DOHH2 (cell line): ENCODE data around the gene KCTD3.

Source experiments
- EZH2phosphoT487 ChIP-seq: fragments of 200-600 bp; sonication (generic); IDR thresholded peaks from 2 replicates; pipeline ENCODE4 v1.6.1; 2017; ENCODE audit warnings: borderline replicate concordance, mild to moderate bottlenecking, antibody characterized with exemption, low read length, moderate library complexity, mixed read lengths
- TF ChIP-seq, protein P1 (sequence below): fragments of 200-600 bp; sonication (generic); IDR thresholded peaks from one replicate; pipeline ENCODE4 v1.5.1; 2014; ENCODE audit warnings: antibody characterized with exemption, mild to moderate bottlenecking, low read depth, low read length; ENCODE audit not compliant: poor library complexity, severe bottlenecking

DNA sequence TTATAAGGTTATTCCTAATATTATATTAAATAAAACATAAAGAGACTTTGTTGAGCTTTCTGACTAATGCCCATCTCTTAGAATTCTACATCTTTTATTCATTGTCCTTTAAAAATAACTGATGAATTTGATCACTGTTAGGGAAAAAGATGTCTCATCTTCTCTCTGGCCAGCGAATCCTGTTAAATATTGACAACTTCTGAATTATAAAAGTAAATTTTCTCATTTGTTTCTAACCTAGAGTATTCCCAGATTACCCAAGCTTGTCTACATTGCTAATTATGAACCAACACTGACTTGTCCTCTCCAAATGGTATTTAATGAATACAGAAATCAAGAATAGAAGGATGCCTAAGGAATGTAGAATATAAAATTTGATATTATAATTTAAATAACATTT is 24.8 kb upstream of the KCTD3 start:
- TF ChIP-seq, protein P1, sequence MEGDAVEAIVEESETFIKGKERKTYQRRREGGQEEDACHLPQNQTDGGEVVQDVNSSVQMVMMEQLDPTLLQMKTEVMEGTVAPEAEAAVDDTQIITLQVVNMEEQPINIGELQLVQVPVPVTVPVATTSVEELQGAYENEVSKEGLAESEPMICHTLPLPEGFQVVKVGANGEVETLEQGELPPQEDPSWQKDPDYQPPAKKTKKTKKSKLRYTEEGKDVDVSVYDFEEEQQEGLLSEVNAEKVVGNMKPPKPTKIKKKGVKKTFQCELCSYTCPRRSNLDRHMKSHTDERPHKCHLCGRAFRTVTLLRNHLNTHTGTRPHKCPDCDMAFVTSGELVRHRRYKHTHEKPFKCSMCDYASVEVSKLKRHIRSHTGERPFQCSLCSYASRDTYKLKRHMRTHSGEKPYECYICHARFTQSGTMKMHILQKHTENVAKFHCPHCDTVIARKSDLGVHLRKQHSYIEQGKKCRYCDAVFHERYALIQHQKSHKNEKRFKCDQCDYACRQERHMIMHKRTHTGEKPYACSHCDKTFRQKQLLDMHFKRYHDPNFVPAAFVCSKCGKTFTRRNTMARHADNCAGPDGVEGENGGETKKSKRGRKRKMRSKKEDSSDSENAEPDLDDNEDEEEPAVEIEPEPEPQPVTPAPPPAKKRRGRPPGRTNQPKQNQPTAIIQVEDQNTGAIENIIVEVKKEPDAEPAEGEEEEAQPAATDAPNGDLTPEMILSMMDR, result no peak
- TF ChIP-seq EZH2phosphoT487, result no peak
